MM.1S (cell line): ENCODE measurements around the gene ZNF568.

ENCODE experiments used
- DNase-seq: peaks from one replicate; pipeline ENCODE4 v3.0.0-alpha.2; 2015
- H2AFZ ChIP-seq: fragments of 300-600 bp; sonication (generic); 2 replicates; pipeline ENCODE4 v1.6.0; 2016; ENCODE audit warnings: antibody characterized with exemption, low read length
- H3F3A ChIP-seq: fragments of 300-600 bp; sonication (generic); 2 replicates; pipeline ENCODE4 v1.6.1; 2016; ENCODE audit warnings: mild to moderate bottlenecking, antibody characterized with exemption, low read length, moderate library complexity, mixed read lengths; ENCODE audit not compliant: insufficient read depth
- H3K27ac ChIP-seq: fragments of 300-600 bp; sonication (generic); 2 replicates; pipeline ENCODE4 v1.5.1; 2016; ENCODE audit warnings: mild to moderate bottlenecking, low read length
- H3K27me3 ChIP-seq: fragments of 300-600 bp; sonication (generic); replicated peaks from 2 replicates; pipeline ENCODE4 v1.6.0; 2016; ENCODE audit warnings: low read length; ENCODE audit not compliant: insufficient read depth
- H3K36me3 ChIP-seq: fragments of 300-600 bp; sonication (generic); replicated peaks from 2 replicates; pipeline ENCODE4 v1.6.1; 2016; ENCODE audit warnings: mild to moderate bottlenecking, low read length, mixed read lengths; ENCODE audit not compliant: insufficient read depth
- H3K4me1 ChIP-seq: fragments of 300-600 bp; sonication (generic); 2 replicates; pipeline ENCODE4 v1.6.1; 2016; ENCODE audit warnings: low read length, mixed read lengths
- H3K4me2 ChIP-seq: fragments of 300-600 bp; sonication (generic); 2 replicates; pipeline ENCODE4 v1.6.0; 2016; ENCODE audit warnings: low read depth, low read length
- H3K4me3 ChIP-seq: fragments of 300-600 bp; sonication (generic); 2 replicates; pipeline ENCODE4 v1.5.1; 2016; ENCODE audit warnings: low read length, mixed read lengths
- H3K79me2 ChIP-seq: fragments of 300-600 bp; sonication (generic); 2 replicates; pipeline ENCODE4 v1.6.1; 2016; ENCODE audit warnings: mixed run types, low read length, mixed read lengths
- H3K9ac ChIP-seq: fragments of 300-600 bp; sonication (generic); 2 replicates; pipeline ENCODE4 v1.6.1; 2016; ENCODE audit warnings: low read length, mixed read lengths
- H3K9me2 ChIP-seq: fragments of 300-600 bp; sonication (generic); replicated peaks from 2 replicates; pipeline ENCODE4 v1.6.1; 2016; ENCODE audit warnings: mild to moderate bottlenecking, low read length, mixed read lengths; ENCODE audit not compliant: insufficient read depth
- H3K9me3 ChIP-seq: fragments of 300-600 bp; sonication (generic); replicated peaks from 2 replicates; pipeline ENCODE4 v1.6.1; 2016; ENCODE audit warnings: mild to moderate bottlenecking, low read length, mixed read lengths; ENCODE audit not compliant: insufficient read depth
- H4K20me1 ChIP-seq: fragments of 300-600 bp; sonication (generic); 2 replicates; pipeline ENCODE4 v1.6.1; 2016; ENCODE audit warnings: mild to moderate bottlenecking, low read length, moderate library complexity, mixed read lengths; ENCODE audit not compliant: insufficient read depth
- EZH2 ChIP-seq: fragments of 300-600 bp; sonication (generic); optimal IDR thresholded peaks from 2 replicates; pipeline ENCODE3; 2017; ENCODE audit warnings: low read depth, mild to moderate bottlenecking, antibody characterized with exemption, low read length, mixed read lengths
- EZH2phosphoT487 ChIP-seq: fragments of 300-600 bp; sonication (generic); IDR thresholded peaks from 2 replicates; pipeline ENCODE4 v1.6.1; 2018; ENCODE audit warnings: antibody characterized with exemption, low read length
- TF ChIP-seq, protein P1 (sequence below): fragments of 300-600 bp; sonication (generic); IDR thresholded peaks from 2 replicates; pipeline ENCODE4 v1.5.1; 2016; ENCODE audit warnings: antibody characterized with exemption, low read length, mixed read lengths

The ZNF568 gene

GRCh38 chr19:36950335-36951119 is 34.4 kb downstream of the ZNF568 start:
- no peaks in the 10 kb centered on the region for H3K36me3 ChIP-seq

DNA sequence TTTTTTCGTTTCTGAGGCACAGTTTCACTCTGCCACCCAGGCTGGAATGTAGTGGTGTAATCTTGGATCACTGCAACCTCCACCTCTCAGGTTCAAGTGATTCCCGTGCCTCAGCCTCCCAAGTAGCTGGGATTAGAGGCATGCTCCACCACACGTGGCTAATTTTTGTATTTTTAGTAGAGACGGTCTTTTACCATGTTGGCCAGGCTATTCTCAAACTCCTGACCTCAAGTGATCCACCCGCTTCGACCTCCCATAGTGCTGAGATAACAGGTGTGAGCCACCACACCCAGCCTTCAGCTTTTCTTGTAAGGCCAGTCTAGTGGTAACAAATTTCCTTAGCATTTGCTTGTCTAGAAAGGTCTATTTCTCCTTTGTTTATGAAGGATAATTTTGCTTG is 46.2 kb downstream of the ZNF568 start:
- H3K27ac ChIP-seq = no peak overlapping the region
- TF ChIP-seq EZH2 (no peak), EZH2phosphoT487 (no peak)
- TF ChIP-seq, protein P1, sequence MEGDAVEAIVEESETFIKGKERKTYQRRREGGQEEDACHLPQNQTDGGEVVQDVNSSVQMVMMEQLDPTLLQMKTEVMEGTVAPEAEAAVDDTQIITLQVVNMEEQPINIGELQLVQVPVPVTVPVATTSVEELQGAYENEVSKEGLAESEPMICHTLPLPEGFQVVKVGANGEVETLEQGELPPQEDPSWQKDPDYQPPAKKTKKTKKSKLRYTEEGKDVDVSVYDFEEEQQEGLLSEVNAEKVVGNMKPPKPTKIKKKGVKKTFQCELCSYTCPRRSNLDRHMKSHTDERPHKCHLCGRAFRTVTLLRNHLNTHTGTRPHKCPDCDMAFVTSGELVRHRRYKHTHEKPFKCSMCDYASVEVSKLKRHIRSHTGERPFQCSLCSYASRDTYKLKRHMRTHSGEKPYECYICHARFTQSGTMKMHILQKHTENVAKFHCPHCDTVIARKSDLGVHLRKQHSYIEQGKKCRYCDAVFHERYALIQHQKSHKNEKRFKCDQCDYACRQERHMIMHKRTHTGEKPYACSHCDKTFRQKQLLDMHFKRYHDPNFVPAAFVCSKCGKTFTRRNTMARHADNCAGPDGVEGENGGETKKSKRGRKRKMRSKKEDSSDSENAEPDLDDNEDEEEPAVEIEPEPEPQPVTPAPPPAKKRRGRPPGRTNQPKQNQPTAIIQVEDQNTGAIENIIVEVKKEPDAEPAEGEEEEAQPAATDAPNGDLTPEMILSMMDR = no peak
- H3K9me2 ChIP-seq = no peaks in the 10 kb centered on the region
- H3K9me3 ChIP-seq = no peaks in the 10 kb centered on the region
- no peaks in the 10 kb centered on the region for H3K36me3 ChIP-seq
- no peak for DNase-seq
- no peaks in the 10 kb centered on the region for H3F3A ChIP-seq
- H2AFZ ChIP-seq = no peak overlapping the region
- no peak overlapping the region for H3K9ac ChIP-seq
- H3K4me2 ChIP-seq = no peak overlapping the region
- H3K79me2 ChIP-seq = no peaks in the 10 kb centered on the region
- H3K27me3 ChIP-seq = no peaks in the 10 kb centered on the region
- H3K4me3 ChIP-seq = no peak overlapping the region
- H3K4me1 ChIP-seq = no peaks in the 10 kb centered on the region
- H4K20me1 ChIP-seq = no peaks in the 10 kb centered on the region

More at GRCh38 chr19:36950335-36951119, 34.4 kb downstream of the ZNF568 start:
- Histone ChIP-seq H3K9me2 (no peaks in the 10 kb centered on the region), H4K20me1 (no peaks in the 10 kb centered on the region), H3K4me2 (no peak overlapping the region), H3K4me3 (no peak overlapping the region), H3K9ac (no peak overlapping the region), H3K9me3 (no peaks in the 10 kb centered on the region), H3F3A (no peaks in the 10 kb centered on the region), H3K27me3 (no peaks in the 10 kb centered on the region), H3K27ac (no peak overlapping the region), H2AFZ (no peak overlapping the region), H3K79me2 (no peaks in the 10 kb centered on the region), H3K4me1 (no peaks in the 10 kb centered on the region)
- no peak for DNase-seq
- TF ChIP-seq EZH2 (no peak), EZH2phosphoT487 (no peak)
- TF ChIP-seq, protein P1 = no peak

DNA sequence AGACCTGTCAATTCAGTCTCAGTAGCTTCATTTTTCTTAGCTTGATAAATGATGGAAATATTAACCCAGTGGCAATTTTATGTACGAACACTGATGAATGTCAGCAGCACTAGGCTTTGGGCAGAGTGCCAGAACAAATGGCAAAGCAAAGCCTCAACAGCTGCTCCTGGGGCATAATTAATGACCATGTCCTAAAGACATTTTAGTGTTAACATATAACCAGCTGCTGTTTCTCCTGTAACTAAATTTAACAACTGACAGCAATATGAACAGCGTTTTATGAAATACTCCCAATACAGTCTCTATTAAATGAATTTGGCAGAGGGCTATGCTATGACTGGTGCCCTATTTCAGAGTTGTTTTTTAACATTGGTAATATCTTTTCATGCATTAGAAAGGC is 47.1 kb downstream of the ZNF568 start:
- Histone ChIP-seq H3K4me1 (no peaks in the 10 kb centered on the region), H3K9me2 (no peaks in the 10 kb centered on the region), H3K9me3 (0 out of 2 replicates have a peak, but pooled peaks cover 3% of the 10 kb centered on the region), H2AFZ (no peak overlapping the region), H4K20me1 (no peaks in the 10 kb centered on the region), H3F3A (no peaks in the 10 kb centered on the region), H3K4me3 (no peak overlapping the region), H3K79me2 (no peaks in the 10 kb centered on the region), H3K27me3 (no peaks in the 10 kb centered on the region), H3K36me3 (no peaks in the 10 kb centered on the region), H3K4me2 (no peak overlapping the region), H3K27ac (no peak overlapping the region), H3K9ac (no peak overlapping the region)
- TF ChIP-seq EZH2phosphoT487 = no peak
- TF ChIP-seq, protein P1 = no peak
- TF ChIP-seq EZH2 = no peak
- DNase-seq = no peak
